ENCODE data around the gene DUSP5.

DUSP5 gene

DNA sequence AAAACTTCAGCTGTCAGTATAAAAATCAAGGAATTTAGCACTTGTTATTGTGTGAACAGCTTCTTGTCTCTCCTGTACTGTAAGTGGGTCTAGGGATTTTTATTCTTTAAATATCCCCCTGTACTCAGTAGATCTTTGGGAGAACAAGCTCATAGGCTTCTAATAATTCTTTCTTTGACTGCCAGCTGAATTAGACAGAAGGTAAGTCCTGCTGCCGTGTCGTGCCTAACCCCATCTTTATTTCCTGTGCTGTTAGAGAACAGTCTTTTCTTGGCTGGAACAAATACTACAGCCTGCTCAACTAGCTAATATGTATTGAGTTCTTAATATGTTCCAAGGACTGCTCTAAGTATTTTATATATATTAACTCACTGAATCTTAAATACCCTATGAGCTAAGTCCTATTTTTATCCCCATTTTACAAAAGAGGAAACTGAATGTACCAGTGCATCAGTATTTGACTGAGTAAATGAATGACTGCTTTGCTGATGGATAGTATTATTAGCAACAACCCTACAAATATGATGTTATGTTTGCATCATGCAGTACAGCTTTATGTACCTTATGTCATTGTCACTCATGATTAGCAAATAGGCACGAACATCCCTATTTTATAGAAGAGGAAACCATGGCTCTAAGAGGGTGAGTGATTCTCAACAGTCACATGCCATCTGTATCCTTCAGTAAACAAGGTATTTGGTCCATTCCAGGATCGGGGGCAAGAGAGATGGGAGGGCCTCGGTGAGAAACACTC, 5.5 kb upstream of the DUSP5 start:
- H3K4me1 ChIP-seq, result no peaks in the 10 kb centered on the region
- TF ChIP-seq CTCF (IDR thresholded peaks at IDR 0.05; ENCODE audit: low read depth, low read length), result no peak
- H3K36me3 ChIP-seq, result no peaks in the 10 kb centered on the region
- no peaks in the 10 kb centered on the region for H3K27me3 ChIP-seq
- no peak overlapping the region for H3K4me3 ChIP-seq (ENCODE audit: low read depth, low read length)
- H3K9me3 ChIP-seq, result no peaks in the 10 kb centered on the region
- no peak for DNase-seq

GRCh38 chr10:110493832-110494426, 3.8 kb upstream of the DUSP5 start:
- Histone ChIP-seq H3K36me3 (no peaks in the 10 kb centered on the region), H3K4me3 (ENCODE audit: low read depth, low read length) (no peak overlapping the region), H3K27me3 (peaks cover 8% of the 10 kb centered on the region), H3K9me3 (no peaks in the 10 kb centered on the region), H3K4me1 (peaks cover 6% of the 10 kb centered on the region; the same call in 1 of the 2 replicates)
- no peak for DNase-seq
- TF ChIP-seq CTCF (IDR thresholded peaks at IDR 0.05; ENCODE audit: low read depth, low read length), result no peak

GRCh38 chr10:110494532-110494931, 3.2 kb upstream of the DUSP5 start:
- H3K36me3 ChIP-seq, result no peaks in the 10 kb centered on the region
- TF ChIP-seq CTCF (IDR thresholded peaks at IDR 0.05; ENCODE audit: low read depth, low read length), result no peak
- no peak overlapping the region for H3K4me3 ChIP-seq (ENCODE audit: low read depth, low read length)
- DNase-seq, result no peak
- no peaks in the 10 kb centered on the region for H3K9me3 ChIP-seq
- H3K27me3 ChIP-seq, result peaks cover 8% of the 10 kb centered on the region
- H3K4me1 ChIP-seq, result peaks cover 11% of the 10 kb centered on the region

GRCh38 chr10:110495731-110496552, 1.8 kb upstream of the DUSP5 start:
- no peaks in the 10 kb centered on the region for H3K9me3 ChIP-seq
- no peaks in the 10 kb centered on the region for H3K36me3 ChIP-seq
- peak; percentile 41 for DNase-seq

GRCh38 chr10:110496553-110497437, 912 bp upstream of the DUSP5 start:
- DNase-seq, result peak; percentile 28
- H3K4me3 ChIP-seq (ENCODE audit: low read depth, low read length), result peak overlapping the region; percentile 65
- no peaks in the 10 kb centered on the region for H3K36me3 ChIP-seq
- H3K9me3 ChIP-seq, result no peaks in the 10 kb centered on the region
- peaks cover 8% of the 10 kb centered on the region for H3K27me3 ChIP-seq
- H3K4me1 ChIP-seq, result peaks cover 30% of the 10 kb centered on the region
- TF ChIP-seq CTCF (IDR thresholded peaks at IDR 0.05; ENCODE audit: low read depth, low read length), result no peak

More at GRCh38 chr10:110495731-110496552, 1.8 kb upstream of the DUSP5 start:
- H3K4me3 ChIP-seq (ENCODE audit: low read depth, low read length), result peak overlapping the region; percentile 65
- H3K27me3 ChIP-seq, result peaks cover 8% of the 10 kb centered on the region
- peaks cover 23% of the 10 kb centered on the region for H3K4me1 ChIP-seq
- TF ChIP-seq CTCF (IDR thresholded peaks at IDR 0.05; ENCODE audit: low read depth, low read length), result no peak
